ENCODE data around the gene TECTA.

GRCh38 chr11:121057922-121058321, 43.1 kb upstream of the TECTA start:
- TF ChIP-seq CTCF (IDR thresholded peaks at IDR 0.05) (no peak), POLR2A (IDR thresholded peaks at IDR 0.05) (no peak)
